ENCODE data around the gene IL17REL.

DNA sequence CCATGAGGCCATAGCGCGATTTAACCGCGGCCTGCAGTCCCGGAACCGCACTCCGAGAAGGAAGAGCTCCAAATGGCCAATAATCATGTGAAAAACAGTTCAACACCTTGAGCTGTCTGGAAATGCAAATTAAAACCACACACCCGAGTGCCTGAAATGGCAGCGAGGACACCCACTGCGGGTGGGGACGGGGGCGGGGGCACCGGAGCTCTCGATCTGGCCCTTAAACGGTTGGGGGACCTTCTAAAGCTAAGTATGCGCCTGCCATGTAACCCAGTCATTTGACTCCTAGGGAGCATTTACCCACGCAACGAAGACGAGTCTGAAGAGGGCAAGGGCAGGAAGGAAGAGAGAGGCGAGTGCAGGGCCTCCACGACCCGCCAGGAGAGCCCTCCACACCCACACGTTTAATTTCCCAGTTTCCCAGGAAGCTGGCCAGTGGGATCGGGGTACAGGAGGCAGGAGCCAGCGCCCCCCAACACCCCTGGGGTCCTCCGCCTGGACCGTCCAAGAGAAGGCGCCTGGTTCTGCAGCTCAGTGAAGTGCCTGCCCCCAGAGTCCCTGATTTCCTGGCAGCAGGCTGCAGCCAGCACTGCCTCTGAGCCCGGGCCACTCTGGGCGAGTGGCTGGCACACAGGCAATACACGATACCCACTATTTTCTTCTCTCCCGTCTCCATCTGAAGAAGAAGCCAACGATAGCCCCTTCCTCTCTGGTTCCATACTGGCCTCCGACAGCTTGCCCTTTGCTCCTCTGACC is 43.8 kb upstream of the IL17REL start:
- TF ChIP-seq POLR2AphosphoS5 (IDR thresholded peaks at IDR 0.05; ENCODE audit: low read depth) (no peak), CTCF (IDR thresholded peaks at IDR 0.05; ENCODE audit: insufficient read depth, low read length) (no peak), SPI1 (IDR thresholded peaks at IDR 0.05; ENCODE audit: borderline replicate concordance, low read depth) (no peak), REST (IDR thresholded peaks at IDR 0.05; ENCODE audit: insufficient replicate concordance, low read depth) (no peak)

Data from HL-60 (cell line).